GM10248 (cell line): ENCODE results near the gene MSI2.

ENCODE experiments used
- CTCF ChIA-PET: fragments of 300-600 bp; sonication (Branson Sonifier 250); formaldehyde crosslinking; extraction: SDS; loops from one replicate; lab custom pipeline; 2021; ENCODE audit warnings: antibody characterized with exemption; lab: Yijun Ruan, JAX
- POLR2A ChIA-PET: fragments of 350-650 bp; sonication (Branson Sonifier 250); formaldehyde crosslinking; extraction: SDS; loops from one replicate; lab custom pipeline; 2020; ENCODE audit warnings: antibody characterized with exemption; lab: Yijun Ruan, JAX
- DNase-seq: peaks from one replicate; pipeline ENCODE4 v3.0.0; 2012; ENCODE audit errors: extremely low spot score
- TF ChIP-seq, protein P1 (sequence below): IDR thresholded peaks from 2 replicates; pipeline ENCODE4 v1.5.1; 2012; ENCODE audit warnings: mild to moderate bottlenecking, low read depth; ENCODE audit errors: extremely low read depth, missing control alignments, control extremely low read depth

MSI2 gene

DNA sequence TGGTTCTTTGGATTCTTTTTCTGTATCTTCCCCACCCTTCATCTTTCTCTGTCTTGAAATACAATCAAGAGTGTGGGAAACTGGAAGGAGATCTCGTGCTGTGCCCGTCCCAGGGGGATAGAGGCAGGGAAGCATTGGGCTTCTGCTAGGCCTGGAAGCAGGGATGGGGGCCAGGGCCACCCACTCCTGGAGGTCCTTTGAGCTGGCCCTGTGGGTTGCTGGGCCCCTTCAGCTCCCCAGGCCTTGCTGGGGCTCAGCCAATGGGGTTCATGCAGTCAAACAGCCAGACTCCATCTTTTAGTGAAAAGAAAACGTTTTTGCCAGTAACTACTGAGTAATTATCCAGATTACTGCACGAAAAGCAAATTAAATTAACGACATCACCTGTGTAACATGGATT, 421.0 kb downstream of the MSI2 start:
- ChIA-PET POLR2A (no interaction called here), CTCF (interaction anchor here (0.7 to 5.6 kb wide), 4 partner anchors 9 to 434 kb away, joined by 3 to 32 read pairs (median 4); no protein-coding TSS in a partner anchor)

DNA sequence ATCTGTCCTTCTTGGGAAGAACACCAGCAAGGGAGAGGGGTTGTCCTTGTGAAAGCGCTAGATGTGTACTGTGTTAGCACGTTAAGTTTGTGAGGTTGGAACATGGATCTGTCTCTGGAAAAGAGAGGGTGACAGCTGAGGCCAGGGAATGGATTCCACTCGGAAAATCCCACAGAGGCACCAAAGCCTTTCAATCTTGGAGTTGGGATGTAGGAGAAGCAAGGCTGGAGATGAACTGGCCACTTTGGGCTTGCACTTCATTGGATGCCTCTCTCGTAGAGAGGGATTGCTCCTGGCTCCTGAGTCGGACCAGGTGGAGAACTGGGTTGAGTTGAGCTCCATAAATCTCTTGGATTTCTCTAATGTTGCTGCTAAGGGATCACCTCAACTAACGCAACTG, 421.5 kb downstream of the MSI2 start:
- POLR2A ChIA-PET: no interaction called here
- CTCF ChIA-PET: interaction anchor here (0.7 to 5.6 kb wide), 4 partner anchors 9 to 435 kb away, joined by 3 to 32 read pairs (median 4); no protein-coding TSS in a partner anchor
- no peak for DNase-seq

More for the DNA sequence above, 421.0 kb downstream of the MSI2 start:
- TF ChIP-seq, protein P1, sequence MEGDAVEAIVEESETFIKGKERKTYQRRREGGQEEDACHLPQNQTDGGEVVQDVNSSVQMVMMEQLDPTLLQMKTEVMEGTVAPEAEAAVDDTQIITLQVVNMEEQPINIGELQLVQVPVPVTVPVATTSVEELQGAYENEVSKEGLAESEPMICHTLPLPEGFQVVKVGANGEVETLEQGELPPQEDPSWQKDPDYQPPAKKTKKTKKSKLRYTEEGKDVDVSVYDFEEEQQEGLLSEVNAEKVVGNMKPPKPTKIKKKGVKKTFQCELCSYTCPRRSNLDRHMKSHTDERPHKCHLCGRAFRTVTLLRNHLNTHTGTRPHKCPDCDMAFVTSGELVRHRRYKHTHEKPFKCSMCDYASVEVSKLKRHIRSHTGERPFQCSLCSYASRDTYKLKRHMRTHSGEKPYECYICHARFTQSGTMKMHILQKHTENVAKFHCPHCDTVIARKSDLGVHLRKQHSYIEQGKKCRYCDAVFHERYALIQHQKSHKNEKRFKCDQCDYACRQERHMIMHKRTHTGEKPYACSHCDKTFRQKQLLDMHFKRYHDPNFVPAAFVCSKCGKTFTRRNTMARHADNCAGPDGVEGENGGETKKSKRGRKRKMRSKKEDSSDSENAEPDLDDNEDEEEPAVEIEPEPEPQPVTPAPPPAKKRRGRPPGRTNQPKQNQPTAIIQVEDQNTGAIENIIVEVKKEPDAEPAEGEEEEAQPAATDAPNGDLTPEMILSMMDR: no peak
- DNase-seq: no peak

DNA sequence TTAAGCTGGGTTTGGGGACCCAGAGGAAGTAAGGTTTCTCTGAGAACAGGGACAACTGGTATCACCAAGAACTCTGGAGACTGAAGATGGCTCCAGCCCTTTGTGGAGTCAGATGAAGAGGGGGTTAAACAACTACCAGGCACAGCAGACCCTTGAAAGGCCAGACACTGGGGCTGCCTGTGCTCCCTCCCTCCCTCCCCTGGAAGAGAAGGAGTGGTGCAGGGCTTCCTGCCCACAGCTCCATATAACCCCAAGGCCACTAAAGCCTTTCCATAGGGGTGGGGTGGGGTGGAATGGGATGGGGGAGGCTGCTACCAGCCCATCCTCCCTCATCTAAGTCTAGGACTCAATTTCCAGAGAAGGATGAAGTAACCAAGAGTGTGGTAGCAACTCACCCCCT, 422.1 kb downstream of the MSI2 start:
- TF ChIP-seq, protein P1: no peak
- DNase-seq: no peak
- CTCF ChIA-PET: interaction anchor here (1.4 to 5.6 kb wide), 3 partner anchors 13 to 435 kb away, joined by 3 to 32 read pairs (median 4); no protein-coding TSS in a partner anchor
- POLR2A ChIA-PET: no interaction called here

More for the DNA sequence above, 421.5 kb downstream of the MSI2 start:
- TF ChIP-seq, protein P1: no peak

DNA sequence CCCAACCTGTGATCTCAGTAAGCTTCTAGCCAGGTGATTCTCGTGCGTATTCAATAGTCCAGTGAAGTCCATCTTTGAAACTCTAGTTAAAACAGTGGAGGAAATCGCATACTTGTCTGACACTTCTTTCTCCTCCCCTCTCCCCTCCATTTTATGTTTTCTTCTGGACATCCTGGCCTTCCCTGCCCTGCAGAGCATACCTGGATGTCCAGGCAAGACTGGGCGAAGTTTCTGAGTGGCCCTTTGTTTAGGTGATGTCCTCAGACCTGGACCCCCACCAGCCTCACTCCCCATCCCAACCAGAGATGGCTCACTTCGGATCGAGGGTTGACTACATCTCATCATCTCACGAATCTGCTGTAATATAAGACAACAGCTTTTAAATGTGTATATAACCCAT, 423.0 kb downstream of the MSI2 start:
- no peak for DNase-seq
- ChIA-PET CTCF (interaction anchor here (0.8 to 5.6 kb wide), 4 partner anchors 7 to 436 kb away, joined by 3 to 32 read pairs (median 7); no protein-coding TSS in a partner anchor), POLR2A (no interaction called here)
- TF ChIP-seq, protein P1: no peak

DNA sequence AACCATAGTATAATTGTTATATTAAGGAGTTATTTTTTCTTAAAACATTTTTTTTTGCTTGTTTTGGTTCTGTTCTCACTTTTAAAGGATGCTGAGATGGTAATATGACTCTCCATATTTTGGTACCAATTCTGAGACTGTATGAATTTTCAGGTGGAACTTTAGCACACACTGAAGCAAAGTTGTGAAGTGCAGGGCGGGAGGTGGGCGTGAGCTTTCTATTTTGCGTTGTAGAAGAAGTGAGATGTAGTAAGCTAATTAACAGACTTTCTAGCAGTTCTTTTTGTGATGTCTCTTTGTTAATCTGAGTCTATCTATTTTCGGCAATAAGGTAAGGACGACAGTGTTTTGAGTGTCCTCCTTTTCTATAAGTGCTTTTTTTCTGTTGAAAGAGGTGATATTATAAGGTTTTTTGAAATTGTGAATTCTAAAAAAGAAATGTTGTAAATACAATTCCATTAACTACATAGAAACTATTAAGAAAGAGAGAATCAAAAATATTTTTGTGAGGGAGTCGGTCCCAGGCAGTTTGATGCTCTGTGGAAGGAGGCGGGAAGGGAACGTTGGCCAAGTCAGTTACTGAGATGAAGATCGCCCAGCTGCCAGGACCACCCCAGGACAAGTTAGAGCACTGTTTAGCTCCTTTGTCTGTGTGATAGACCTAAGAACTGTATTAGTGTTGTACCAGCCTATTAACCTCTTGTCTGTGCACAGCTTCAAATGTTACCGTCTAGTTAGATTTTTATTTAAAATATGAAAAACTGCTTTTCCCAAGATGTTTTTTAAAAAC, 423.8 kb downstream of the MSI2 start:
- CTCF ChIA-PET: interaction anchor here (0.8 to 5.6 kb wide), 4 partner anchors 8 to 437 kb away, joined by 3 to 32 read pairs (median 7); no protein-coding TSS in a partner anchor
- POLR2A ChIA-PET: no interaction called here

DNA sequence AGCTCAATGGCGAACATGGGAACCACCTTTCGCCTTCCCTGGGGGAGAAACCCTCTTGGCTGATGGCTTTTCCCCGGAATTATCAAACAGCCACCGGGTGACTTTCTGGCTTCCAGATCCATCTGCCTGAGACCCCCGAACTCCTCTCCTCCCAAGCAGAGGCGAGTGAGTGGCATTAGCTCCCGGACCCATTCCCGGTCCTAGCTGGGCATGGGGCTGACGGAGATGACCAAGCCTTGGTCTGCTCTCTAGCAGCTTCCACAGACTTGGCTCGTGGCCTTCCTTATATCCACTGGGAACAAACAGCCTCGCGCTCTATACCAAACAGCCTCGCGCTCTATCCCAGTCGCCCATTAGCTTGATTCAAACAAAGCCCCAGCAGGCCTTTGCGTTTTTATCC, 426.4 kb downstream of the MSI2 start:
- POLR2A ChIA-PET: no interaction called here
- DNase-seq: no peak
- TF ChIP-seq, protein P1: no peak
- CTCF ChIA-PET: interaction anchor here (1.6 kb wide), 1 partner anchor 10 kb away, joined by 8 read pairs; no protein-coding TSS in a partner anchor

More for the DNA sequence above, 423.8 kb downstream of the MSI2 start:
- DNase-seq: no peak
- TF ChIP-seq, protein P1: no peak
